ENCODE results near the gene NOTCH1. TPM values are rescaled to one million over a fixed set of nuclear protein-coding genes. Genes with fewer than 3 reads are reported as not detected.

NOTCH1 gene
- total RNA-seq, 2 donors from 2014 or later, result 23.4 to 24.2 TPM

- no peaks in the 10 kb centered on the region for H3K9me3 Mint-ChIP-seq
- H3K36me3 Mint-ChIP-seq (ENCODE audit: low read depth), result no peaks in the 10 kb centered on the region
- H3K4me1 Mint-ChIP-seq, result peaks cover 35% of the 10 kb centered on the region
- peak overlapping the region; percentile 61 for H3K27ac Mint-ChIP-seq
- peaks cover 34% of the 10 kb centered on the region for H3K4me1 ChIP-seq (ENCODE audit: control insufficient read depth, insufficient read depth, low read length)
- no peak overlapping the region for H3K4me3 Mint-ChIP-seq
- no peaks in the 10 kb centered on the region for H3K36me3 ChIP-seq (ENCODE audit: control insufficient read depth, insufficient read depth, low read length)
- 75 to 80% methylated on average over 14 to 24 of the region's 24 CpGs for WGBS, 2 experiments (ENCODE audit: insufficient coverage in 1 of 2, insufficient read length in 1 of 2)
- TF ChIP-seq CTCF (conservative IDR thresholded peaks at IDR 0.05), result no peak
- DNase-seq, result peak; percentile 84
- H3K27ac ChIP-seq (ENCODE audit: low read depth, low read length), result no peak overlapping the region
- no peaks in the 10 kb centered on the region for H3K9me3 ChIP-seq (ENCODE audit: control insufficient read depth, low read length)
- no peaks in the 10 kb centered on the region for H3K27me3 Mint-ChIP-seq (ENCODE audit: insufficient read depth)
- no peaks in the 10 kb centered on the region for H3K27me3 ChIP-seq (ENCODE audit: control insufficient read depth, insufficient read depth, low read length, poor library complexity, severe bottlenecking)
- H3K9ac ChIP-seq (ENCODE audit: extremely low read depth, low read length, poor library complexity, severe bottlenecking), result no peak overlapping the region
- no peak overlapping the region for H3K4me3 ChIP-seq (ENCODE audit: low read length)
Measured at GRCh38 chr9:136568288-136569081, 22.6 kb upstream of the NOTCH1 start.

GRCh38 chr9:136567651-136568287, 21.9 kb upstream of the NOTCH1 start:
- Mint-ChIP-seq H3K4me3 (no peak overlapping the region), H3K27me3 (ENCODE audit: insufficient read depth) (no peaks in the 10 kb centered on the region), H3K36me3 (ENCODE audit: low read depth) (no peaks in the 10 kb centered on the region), H3K4me1 (peaks cover 30% of the 10 kb centered on the region), H3K27ac (peak overlapping the region; percentile 61), H3K9me3 (no peaks in the 10 kb centered on the region)
- H3K4me3 ChIP-seq (ENCODE audit: low read length), result no peak overlapping the region
- no peaks in the 10 kb centered on the region for H3K27me3 ChIP-seq (ENCODE audit: control insufficient read depth, insufficient read depth, low read length, poor library complexity, severe bottlenecking)
- H3K9me3 ChIP-seq (ENCODE audit: control insufficient read depth, low read length), result no peaks in the 10 kb centered on the region
- peak overlapping the region; percentile 57 for H3K27ac ChIP-seq (ENCODE audit: low read depth, low read length)
- H3K9ac ChIP-seq (ENCODE audit: extremely low read depth, low read length, poor library complexity, severe bottlenecking), result peak overlapping the region; percentile 6
- no peaks in the 10 kb centered on the region for H3K36me3 ChIP-seq (ENCODE audit: control insufficient read depth, insufficient read depth, low read length)
- WGBS, 2 experiments (ENCODE audit: insufficient coverage in 1 of 2, insufficient read length in 1 of 2), result 51 to 60% methylated on average over 13 to 27 of the region's 27 CpGs
- H3K4me1 ChIP-seq (ENCODE audit: control insufficient read depth, insufficient read depth, low read length), result peaks cover 28% of the 10 kb centered on the region
- peak; percentile 92 for DNase-seq
- TF ChIP-seq CTCF (conservative IDR thresholded peaks at IDR 0.05), result no peak

- no peak for TF ChIP-seq CTCF (conservative IDR thresholded peaks at IDR 0.05)
- H3K27ac Mint-ChIP-seq, result no peak overlapping the region
- no peak overlapping the region for H3K9ac ChIP-seq (ENCODE audit: extremely low read depth, low read length, poor library complexity, severe bottlenecking)
- H3K4me3 Mint-ChIP-seq, result no peak overlapping the region
- no peak overlapping the region for H3K27ac ChIP-seq (ENCODE audit: low read depth, low read length)
- 84 to 88% methylated on average over 12 to 13 of the region's 14 CpGs for WGBS, 2 experiments (ENCODE audit: insufficient coverage in 1 of 2, insufficient read length in 1 of 2)
- H3K27me3 Mint-ChIP-seq (ENCODE audit: insufficient read depth), result peaks cover 3% of the 10 kb centered on the region
- H3K36me3 ChIP-seq (ENCODE audit: control insufficient read depth, insufficient read depth, low read length), result no peaks in the 10 kb centered on the region
- peaks cover 23% of the 10 kb centered on the region for H3K4me1 Mint-ChIP-seq
- DNase-seq, result peak; percentile 67
- H3K36me3 Mint-ChIP-seq (ENCODE audit: low read depth), result no peaks in the 10 kb centered on the region
- H3K27me3 ChIP-seq (ENCODE audit: control insufficient read depth, insufficient read depth, low read length, poor library complexity, severe bottlenecking), result no peaks in the 10 kb centered on the region
- H3K4me1 ChIP-seq (ENCODE audit: control insufficient read depth, insufficient read depth, low read length), result peaks cover 22% of the 10 kb centered on the region
- no peaks in the 10 kb centered on the region for H3K9me3 ChIP-seq (ENCODE audit: control insufficient read depth, low read length)
- H3K9me3 Mint-ChIP-seq, result peaks cover 2% of the 10 kb centered on the region
- no peak overlapping the region for H3K4me3 ChIP-seq (ENCODE audit: low read length)
Measured at GRCh38 chr9:136566901-136567300, 21.1 kb upstream of the NOTCH1 start.

Data from endodermal cell (in vitro differentiated cells).